HG03342 (cell line): Measurements from ENCODE around the gene FAM217B.

Source experiments
- ATAC-seq: cut with Tn5 transposase; IDR thresholded peaks from one replicate; pipeline ENCODE4 v1.9.1; 2021; ENCODE audit warnings: mild to moderate bottlenecking, moderate library complexity; ENCODE audit not compliant: unreplicated experiment

Gene FAM217B

DNA sequence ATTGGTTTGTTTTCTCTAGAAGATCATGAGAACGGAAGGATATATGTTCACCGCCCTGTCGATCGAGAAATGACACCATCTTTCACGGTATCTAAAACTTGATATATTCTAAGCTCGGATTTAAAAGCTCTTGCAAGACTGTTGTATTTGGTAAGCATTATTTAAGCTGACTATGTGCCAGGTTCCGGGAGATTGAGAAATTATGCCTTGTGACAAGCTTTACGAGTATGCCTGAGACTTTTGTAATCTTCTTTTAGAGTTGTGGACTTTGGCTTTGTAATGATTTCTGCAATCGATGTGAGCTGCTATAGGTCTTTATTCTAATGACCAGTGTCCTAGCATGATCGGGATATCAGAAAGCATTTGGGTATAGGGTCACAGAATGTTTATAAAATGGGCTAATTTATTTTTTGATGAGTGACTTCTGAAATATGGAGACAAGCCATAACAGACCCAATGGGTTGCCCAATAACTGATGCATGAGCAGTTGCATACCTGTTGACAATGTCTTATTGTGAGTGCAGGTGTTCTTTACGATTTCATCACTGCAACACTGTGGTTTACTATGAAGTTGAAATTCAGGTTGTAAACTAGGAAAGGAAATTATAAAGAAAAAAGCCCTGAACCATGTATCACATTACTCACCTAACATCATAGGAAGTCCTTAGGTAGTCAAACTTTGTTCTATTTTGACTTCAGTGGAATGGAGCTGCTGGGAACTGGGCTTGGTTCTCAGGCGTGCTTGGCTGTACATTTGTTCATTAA is 32.0 kb downstream of the FAM217B start:
- ATAC-seq = no peak

DNA sequence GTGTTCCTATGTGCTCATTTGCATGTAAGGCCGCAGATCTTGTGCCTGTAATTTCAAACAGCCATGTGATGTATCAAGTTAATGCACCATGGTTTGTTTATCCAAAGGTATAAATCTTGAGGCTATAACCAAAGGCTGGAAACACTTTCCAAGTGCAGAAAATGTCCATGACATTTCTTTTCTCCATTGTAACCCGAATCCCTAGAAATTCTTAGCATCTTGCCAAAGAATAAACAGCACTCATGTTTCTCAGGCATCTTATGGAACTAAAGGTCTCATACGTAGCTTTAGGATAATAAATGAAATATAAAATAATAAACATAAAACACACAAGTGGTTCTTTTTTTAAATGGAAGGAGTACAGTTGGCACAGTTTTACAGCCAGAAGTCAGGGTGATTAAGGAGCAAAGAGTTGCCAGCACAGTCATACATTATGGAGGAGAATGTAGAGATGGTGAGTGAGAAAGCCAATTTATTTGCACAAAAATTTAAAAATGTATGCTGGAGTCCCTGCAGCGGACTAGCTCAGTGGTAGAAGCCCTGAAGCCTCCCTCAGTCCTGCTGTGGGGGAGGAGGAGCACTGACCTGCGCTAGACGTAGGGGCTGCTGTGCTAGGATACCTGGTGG is 36.1 kb downstream of the FAM217B start:
- no peak for ATAC-seq

DNA sequence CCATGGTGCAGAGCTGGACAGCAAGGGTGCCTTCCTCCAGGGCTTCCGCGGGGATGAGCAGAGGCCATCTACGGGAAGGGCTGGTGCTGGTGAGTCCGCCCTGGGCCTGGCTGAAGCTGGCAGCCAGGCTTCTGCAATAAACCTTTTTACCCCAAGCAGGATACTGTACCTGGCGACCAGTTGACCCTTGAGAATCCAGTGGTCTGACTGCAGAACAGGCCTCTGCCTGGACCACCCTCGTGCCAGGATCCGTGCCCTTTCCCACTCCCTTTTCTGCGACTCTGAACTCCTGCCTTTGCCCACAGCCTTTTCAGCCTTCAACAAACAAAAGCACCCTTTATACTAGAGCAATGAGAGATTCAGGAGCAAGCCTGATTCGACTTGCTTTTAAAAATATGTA is 36.9 kb downstream of the FAM217B start:
- ATAC-seq = no peak

DNA sequence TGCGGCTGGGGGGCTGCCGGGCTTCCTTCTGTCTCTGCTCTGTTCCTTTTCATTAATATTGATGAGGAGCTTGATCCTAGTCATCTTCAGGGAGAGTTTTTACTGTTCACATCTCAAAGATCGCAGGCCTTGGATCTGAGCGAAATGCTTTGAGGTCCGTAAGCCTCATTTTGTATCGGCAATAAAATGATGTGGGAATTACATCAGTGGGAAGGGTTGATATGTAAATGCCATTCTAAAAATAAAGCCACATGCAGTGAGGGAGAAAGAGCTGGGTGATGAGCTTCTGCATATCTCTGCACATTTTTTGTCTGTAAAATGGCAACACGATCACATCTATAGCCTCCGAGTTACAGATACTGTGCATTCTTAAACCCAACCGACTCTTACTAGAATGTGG is 42.9 kb downstream of the FAM217B start:
- ATAC-seq = no peak

DNA sequence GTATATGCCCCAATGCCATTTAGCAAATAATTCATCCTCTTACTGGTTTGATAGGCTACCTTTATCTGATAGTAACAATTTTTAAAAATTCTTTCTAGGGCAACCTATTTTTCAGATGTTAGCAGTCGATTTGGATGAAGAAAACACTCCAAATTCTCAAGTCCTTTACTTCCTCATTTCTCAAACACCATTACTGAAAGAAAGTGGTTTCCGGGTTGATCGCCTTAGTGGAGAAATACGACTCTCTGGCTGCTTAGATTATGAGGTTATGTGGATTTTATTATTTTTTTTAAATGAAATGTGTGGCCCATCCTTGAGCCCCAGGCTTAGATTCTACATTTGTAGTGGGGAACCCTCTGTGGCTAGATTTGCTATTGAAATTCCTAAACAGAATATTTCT is 44.4 kb downstream of the FAM217B start:
- no peak for ATAC-seq

DNA sequence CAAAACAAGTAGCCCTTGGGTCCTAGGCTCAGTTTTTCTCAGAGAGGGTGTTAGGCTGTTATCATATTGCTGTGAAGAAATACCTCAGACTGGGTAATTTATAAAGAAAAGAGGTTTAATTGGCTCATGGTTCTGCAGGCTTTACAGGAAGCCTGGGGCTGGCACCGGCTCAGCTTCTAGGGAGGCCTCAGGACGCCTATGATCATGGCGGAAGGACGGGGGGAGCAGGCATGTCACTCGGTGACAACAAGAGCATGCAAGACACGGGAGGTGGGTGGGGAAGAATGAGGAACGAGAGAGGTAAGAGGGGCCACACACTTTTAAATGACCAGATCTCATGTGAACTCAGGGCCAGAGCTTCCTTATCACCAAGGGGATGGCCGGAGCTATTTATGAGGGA is 45.0 kb downstream of the FAM217B start:
- no peak for ATAC-seq

DNA sequence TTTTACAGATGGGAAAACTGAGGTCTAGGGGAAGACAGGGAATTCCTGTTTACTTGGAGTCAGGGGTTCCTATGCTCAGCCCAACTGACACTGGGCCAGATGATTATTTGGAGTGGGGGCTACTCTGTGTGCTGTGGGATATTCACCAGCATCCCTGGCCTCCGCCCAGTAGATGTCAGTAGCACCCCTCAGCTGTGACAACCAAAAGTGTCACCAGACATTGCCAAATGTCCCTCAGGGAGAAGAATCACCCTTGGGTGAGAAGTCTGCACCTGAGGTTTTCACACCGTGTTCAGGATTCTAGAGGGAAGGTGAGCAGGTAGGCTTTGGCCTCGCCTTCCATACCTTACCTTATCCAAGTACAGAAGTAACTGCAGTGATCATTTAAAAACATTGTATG is 45.7 kb downstream of the FAM217B start:
- no peak for ATAC-seq

DNA sequence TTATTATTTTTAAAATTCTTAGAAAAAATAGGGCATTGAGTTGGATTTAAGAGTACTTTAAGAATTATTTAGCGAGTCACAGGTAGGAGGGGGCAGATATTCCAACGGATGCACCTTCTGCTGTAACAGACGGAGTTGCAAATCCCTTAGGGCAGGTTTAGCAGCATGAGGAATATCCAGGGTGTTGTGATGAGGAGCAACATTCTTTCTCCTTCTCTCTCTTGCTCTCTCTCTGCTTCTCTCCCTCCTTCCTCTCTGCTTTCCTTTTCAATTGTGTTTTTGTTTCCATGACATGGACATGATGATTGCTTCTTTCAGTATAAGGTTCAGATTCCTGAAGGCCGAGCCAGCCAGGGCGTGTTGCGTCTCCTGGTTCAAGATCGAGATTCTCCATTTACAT is 46.9 kb downstream of the FAM217B start:
- no peak for ATAC-seq

DNA sequence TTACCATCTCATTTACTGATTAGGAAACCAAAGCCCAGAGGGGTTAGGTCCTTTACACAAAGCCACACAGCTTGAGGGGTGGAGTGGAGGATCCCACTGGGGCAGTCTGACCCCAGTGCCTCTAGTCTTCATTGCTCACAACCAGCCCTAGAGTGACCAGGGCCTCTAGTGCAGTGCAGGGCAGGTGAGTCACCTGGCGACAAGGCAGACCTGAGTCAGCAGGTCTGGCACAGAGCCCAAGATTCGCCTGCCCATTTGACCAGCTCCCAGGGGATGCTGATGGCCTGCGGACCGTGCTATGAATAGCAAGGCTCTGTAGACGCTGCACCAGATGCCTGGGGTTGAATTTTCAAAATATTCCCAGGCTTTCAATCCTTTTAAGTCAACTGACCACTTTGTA is 48.0 kb downstream of the FAM217B start:
- no peak for ATAC-seq

DNA sequence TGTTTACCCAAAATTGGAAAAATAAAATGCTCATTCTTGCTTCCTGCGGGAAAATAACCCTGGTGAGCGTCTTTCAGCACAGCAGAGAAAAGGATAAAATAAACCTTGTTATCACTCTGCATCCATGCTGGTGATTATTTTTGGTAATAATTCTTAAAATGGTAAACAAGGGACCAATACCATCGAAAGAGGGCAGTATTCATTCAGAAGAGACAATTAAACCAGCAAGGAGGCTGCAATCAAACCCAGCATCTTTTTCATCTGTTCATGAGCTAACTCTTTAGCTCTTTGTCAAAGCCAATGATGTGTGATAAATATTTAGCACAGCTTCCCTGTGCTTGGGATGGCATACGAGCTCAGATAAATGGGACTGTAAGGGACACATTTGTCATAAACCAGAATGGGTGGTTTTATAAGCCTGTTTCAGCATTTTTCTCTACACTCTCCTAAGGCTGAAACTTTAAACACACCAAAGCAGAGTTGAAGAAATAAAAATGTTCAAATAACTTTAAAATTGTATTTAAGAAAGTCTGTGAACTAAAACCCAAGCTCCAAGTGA is 52.4 kb downstream of the FAM217B start:
- ATAC-seq = no peak

DNA sequence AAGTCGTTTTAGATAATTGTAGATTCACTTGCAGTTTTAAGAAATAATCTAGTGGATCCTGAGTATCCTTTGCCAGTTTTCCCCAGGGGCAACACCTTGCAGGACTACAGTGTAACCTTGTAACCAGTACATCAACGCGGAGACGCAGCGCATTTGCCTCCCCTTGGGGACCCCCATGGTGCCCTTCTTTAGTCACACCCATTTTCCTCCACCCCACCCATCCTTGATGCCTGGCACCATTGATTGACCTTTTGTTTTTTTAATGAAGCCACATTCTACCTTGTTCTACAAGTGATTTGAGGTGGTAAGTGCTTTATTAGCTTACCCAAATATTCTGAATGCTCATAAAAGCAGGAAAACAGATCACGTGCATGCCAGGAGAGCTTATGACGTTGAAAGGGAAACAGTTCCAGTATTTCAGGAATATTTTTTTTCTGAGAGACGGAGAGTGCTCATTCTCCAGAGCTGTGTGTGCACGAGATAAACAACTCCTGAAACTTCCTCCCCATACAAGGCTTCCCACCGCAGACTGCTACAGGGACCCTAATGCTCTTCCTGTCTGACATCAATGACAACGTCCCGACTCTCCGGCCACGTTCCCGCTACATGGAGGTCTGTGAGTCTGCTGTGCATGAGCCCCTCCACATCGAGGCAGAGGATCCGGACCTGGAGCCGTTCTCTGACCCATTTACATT is 53.7 kb downstream of the FAM217B start:
- no peak for ATAC-seq

DNA sequence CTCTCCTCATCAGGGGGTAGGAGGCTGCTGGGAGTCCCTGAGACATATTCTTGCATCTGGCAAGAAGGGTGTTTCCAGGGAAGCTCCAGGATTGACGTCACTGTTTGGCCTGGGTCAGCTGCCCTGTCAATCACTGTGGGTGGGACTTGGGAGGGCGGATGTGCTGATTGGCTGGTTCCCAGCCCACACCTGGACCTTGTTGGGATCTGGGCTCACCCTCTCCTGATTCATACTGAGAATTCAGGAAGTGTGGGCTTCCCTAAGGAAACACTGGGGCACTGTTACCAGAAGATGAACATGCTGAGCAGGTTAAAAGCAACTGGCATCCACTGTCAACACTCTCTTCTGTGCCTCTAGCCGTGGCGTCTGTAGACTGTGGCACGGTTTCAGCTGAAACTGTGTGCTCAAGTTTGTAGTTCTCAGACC is 54.5 kb downstream of the FAM217B start:
- ATAC-seq = no peak

DNA sequence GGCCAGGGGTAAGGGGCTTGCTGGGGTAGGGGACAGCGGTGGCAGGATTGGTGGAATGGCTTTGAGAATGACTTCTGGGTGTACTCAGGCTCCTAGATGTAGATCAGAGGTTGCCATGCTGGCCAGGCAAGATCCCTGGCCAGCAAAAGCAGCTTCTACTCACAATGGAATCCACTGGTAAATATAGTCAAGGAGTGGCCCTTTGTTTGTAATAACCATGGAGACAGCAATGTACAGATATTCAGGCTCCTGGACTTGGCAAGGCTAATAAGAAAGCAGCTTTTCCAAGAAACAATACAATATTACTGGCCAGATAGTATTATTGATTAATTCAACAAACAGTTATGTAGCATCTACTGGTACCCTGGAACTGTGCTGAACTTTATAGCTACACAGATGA is 55.9 kb downstream of the FAM217B start:
- no peak for ATAC-seq

DNA sequence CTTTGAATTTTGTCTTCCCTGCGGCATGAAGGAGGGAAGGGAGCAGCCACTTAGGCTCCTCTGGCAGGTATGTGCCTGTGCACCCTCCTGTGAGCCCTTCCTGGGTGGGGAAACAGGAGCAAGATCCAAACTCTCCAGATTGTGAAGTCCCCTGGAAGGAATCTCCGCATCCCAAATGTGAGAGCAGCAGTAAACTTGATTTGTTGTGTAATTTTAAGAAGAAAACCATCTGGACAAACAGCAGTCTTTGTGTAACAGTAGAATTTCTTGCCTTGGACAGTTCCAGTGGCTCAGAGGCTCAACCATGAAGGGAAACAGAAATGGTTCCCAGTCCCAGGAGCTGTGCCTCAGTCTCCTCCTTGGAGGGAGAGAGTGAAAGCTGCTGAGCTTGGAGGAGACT is 57.7 kb downstream of the FAM217B start:
- ATAC-seq = no peak
